ENCODE data around the gene ENTHD1. TPM values are rescaled to one million over a fixed set of nuclear protein-coding genes. Genes with fewer than 3 reads are reported as not detected.

Gene ENTHD1
- total RNA-seq, 1 donor = not detected

- H3K9me3 ChIP-seq (ENCODE audit: low read depth, low read length) = no peaks in the 10 kb centered on the region
- H3K27me3 ChIP-seq (ENCODE audit: insufficient read depth, low read length) = peaks cover 25% of the 10 kb centered on the region
- H3K4me3 ChIP-seq (ENCODE audit: insufficient read depth, low read length) = no peak overlapping the region
- H3K27ac ChIP-seq (ENCODE audit: low read depth, low read length) = no peak overlapping the region
- no peak overlapping the region for H3K4me2 ChIP-seq (ENCODE audit: insufficient read depth, low read length)
- no peaks in the 10 kb centered on the region for H3K79me2 ChIP-seq (ENCODE audit: insufficient read depth, low read length)
- H4K20me1 ChIP-seq (ENCODE audit: insufficient read depth, low read length) = no peaks in the 10 kb centered on the region
- no peaks in the 10 kb centered on the region for H3K4me1 ChIP-seq (ENCODE audit: insufficient read depth, low read length)
- H2AFZ ChIP-seq (ENCODE audit: low read length) = no peak overlapping the region
- TF ChIP-seq CTCF (IDR thresholded peaks at IDR 0.05; ENCODE audit: extremely low read depth, low read depth, low read length) = no peak
- no peaks in the 10 kb centered on the region for H3K36me3 ChIP-seq (ENCODE audit: insufficient read depth, low read length)
- DNase-seq (ENCODE audit: insufficient read length, low spot score, missing footprints) = no peak
Measured at GRCh38 chr22:39924286-39924685, 30.7 kb upstream of the ENTHD1 start.

- Histone ChIP-seq H3K27me3 (ENCODE audit: insufficient read depth, low read length) (peaks cover 25% of the 10 kb centered on the region), H2AFZ (ENCODE audit: low read length) (no peak overlapping the region), H3K79me2 (ENCODE audit: insufficient read depth, low read length) (no peaks in the 10 kb centered on the region), H3K36me3 (ENCODE audit: insufficient read depth, low read length) (no peaks in the 10 kb centered on the region), H3K4me3 (ENCODE audit: insufficient read depth, low read length) (no peak overlapping the region), H4K20me1 (ENCODE audit: insufficient read depth, low read length) (no peaks in the 10 kb centered on the region), H3K9me3 (ENCODE audit: low read depth, low read length) (no peaks in the 10 kb centered on the region), H3K4me1 (ENCODE audit: insufficient read depth, low read length) (no peaks in the 10 kb centered on the region), H3K4me2 (ENCODE audit: insufficient read depth, low read length) (no peak overlapping the region), H3K27ac (ENCODE audit: low read depth, low read length) (no peak overlapping the region)
- no peak for TF ChIP-seq CTCF (IDR thresholded peaks at IDR 0.05; ENCODE audit: extremely low read depth, low read depth, low read length)
- no peak for DNase-seq (ENCODE audit: insufficient read length, low spot score, missing footprints)
Measured at GRCh38 chr22:39923696-39924095, 30.1 kb upstream of the ENTHD1 start.

GRCh38 chr22:39920134-39920743, 26.7 kb upstream of the ENTHD1 start:
- no peak for DNase-seq (ENCODE audit: insufficient read length, low spot score, missing footprints)
- H3K4me2 ChIP-seq (ENCODE audit: insufficient read depth, low read length) = no peak overlapping the region
- no peak overlapping the region for H3K4me3 ChIP-seq (ENCODE audit: insufficient read depth, low read length)
- no peak overlapping the region for H2AFZ ChIP-seq (ENCODE audit: low read length)
- H4K20me1 ChIP-seq (ENCODE audit: insufficient read depth, low read length) = no peaks in the 10 kb centered on the region
- H3K4me1 ChIP-seq (ENCODE audit: insufficient read depth, low read length) = no peaks in the 10 kb centered on the region
- no peak overlapping the region for H3K27ac ChIP-seq (ENCODE audit: low read depth, low read length)
- no peaks in the 10 kb centered on the region for H3K9me3 ChIP-seq (ENCODE audit: low read depth, low read length)
- H3K27me3 ChIP-seq (ENCODE audit: insufficient read depth, low read length) = peaks cover 19% of the 10 kb centered on the region
- no peaks in the 10 kb centered on the region for H3K79me2 ChIP-seq (ENCODE audit: insufficient read depth, low read length)
- H3K36me3 ChIP-seq (ENCODE audit: insufficient read depth, low read length) = no peaks in the 10 kb centered on the region
- TF ChIP-seq CTCF (IDR thresholded peaks at IDR 0.05; ENCODE audit: extremely low read depth, low read depth, low read length) = no peak

GRCh38 chr22:39917776-39918495, 24.4 kb upstream of the ENTHD1 start:
- no peak overlapping the region for H3K4me2 ChIP-seq (ENCODE audit: insufficient read depth, low read length)
- no peak overlapping the region for H2AFZ ChIP-seq (ENCODE audit: low read length)
- peaks cover 21% of the 10 kb centered on the region for H3K27me3 ChIP-seq (ENCODE audit: insufficient read depth, low read length)
- no peak overlapping the region for H3K27ac ChIP-seq (ENCODE audit: low read depth, low read length)
- H3K36me3 ChIP-seq (ENCODE audit: insufficient read depth, low read length) = no peaks in the 10 kb centered on the region
- no peak for DNase-seq (ENCODE audit: insufficient read length, low spot score, missing footprints)
- no peaks in the 10 kb centered on the region for H3K4me1 ChIP-seq (ENCODE audit: insufficient read depth, low read length)
- no peak for TF ChIP-seq CTCF (IDR thresholded peaks at IDR 0.05; ENCODE audit: extremely low read depth, low read depth, low read length)
- H3K9me3 ChIP-seq (ENCODE audit: low read depth, low read length) = no peaks in the 10 kb centered on the region
- no peaks in the 10 kb centered on the region for H3K79me2 ChIP-seq (ENCODE audit: insufficient read depth, low read length)
- no peak overlapping the region for H3K4me3 ChIP-seq (ENCODE audit: insufficient read depth, low read length)
- no peaks in the 10 kb centered on the region for H4K20me1 ChIP-seq (ENCODE audit: insufficient read depth, low read length)
